Measurements from ENCODE around the gene DUSP11.

DNA sequence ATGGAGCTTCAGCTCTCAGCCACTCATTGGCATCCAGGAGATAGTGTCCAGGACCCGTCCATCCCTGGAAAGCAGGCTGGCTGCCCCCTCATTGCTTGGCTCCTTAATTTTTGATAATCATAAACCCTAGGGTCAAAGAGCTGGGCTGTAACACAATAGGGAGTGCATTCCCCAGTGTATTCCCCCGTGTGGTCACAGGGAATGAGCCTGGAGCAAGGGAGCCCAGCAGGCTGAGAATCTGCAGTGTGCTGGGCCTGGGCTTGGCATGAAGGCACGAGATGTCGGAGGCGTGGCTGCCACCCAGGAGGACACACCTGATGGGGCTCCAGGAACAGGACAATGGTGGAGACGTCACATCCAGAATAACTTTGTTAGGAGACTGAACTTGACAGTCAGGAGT lies 61.5 kb downstream of the DUSP11 start:
- TF ChIP-seq, protein P1, sequence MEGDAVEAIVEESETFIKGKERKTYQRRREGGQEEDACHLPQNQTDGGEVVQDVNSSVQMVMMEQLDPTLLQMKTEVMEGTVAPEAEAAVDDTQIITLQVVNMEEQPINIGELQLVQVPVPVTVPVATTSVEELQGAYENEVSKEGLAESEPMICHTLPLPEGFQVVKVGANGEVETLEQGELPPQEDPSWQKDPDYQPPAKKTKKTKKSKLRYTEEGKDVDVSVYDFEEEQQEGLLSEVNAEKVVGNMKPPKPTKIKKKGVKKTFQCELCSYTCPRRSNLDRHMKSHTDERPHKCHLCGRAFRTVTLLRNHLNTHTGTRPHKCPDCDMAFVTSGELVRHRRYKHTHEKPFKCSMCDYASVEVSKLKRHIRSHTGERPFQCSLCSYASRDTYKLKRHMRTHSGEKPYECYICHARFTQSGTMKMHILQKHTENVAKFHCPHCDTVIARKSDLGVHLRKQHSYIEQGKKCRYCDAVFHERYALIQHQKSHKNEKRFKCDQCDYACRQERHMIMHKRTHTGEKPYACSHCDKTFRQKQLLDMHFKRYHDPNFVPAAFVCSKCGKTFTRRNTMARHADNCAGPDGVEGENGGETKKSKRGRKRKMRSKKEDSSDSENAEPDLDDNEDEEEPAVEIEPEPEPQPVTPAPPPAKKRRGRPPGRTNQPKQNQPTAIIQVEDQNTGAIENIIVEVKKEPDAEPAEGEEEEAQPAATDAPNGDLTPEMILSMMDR (IDR thresholded peaks at IDR 0.05; ENCODE audit: poor library complexity, severe bottlenecking) = no peak
- TF ChIP-seq EP300 (conservative IDR thresholded peaks at IDR 0.05; ENCODE audit: poor library complexity, severe bottlenecking) = no peak

All from neural cell (in vitro differentiated cells).